ENCODE data around the gene AP3D1.

DNA sequence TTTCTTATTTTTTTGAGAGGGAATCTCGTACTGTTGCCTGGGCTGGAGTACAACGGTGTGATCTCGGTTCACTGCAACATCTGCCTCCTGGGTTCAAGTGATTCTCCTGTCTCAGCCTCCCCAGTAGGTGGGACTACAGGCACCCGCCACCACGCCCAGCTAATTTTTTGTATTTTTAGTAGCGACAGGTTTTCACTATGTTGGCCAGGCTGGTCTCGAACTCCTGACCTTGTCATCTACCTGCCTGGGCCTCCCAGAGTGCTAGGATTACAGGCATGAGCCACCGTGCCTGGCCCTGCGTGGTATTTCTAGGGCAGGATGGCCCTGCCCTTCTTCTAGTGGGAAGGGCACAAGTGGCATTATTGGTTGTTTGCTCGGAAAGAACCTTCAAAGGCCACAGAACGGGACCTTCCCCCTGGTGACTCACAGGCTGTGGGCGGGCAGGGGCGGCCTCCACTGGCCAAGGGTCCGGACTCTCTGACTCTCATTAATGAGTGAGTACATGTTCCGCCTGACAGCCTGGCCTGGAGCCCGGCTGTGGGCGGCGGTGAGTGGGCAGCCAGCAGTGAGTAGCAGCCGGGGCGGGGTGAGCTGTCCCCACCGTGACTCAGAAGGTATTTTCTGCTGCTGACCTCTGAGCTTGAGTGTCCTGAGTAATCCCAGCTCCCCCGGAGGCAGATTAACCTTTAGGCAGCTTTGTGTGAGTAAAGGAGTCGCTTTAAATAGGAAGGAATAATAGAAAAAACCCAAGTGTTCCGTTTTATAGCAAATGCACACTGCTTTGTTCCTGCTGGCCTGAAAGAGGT, 17.5 kb upstream of the AP3D1 start:
- TF ChIP-seq, protein P1, sequence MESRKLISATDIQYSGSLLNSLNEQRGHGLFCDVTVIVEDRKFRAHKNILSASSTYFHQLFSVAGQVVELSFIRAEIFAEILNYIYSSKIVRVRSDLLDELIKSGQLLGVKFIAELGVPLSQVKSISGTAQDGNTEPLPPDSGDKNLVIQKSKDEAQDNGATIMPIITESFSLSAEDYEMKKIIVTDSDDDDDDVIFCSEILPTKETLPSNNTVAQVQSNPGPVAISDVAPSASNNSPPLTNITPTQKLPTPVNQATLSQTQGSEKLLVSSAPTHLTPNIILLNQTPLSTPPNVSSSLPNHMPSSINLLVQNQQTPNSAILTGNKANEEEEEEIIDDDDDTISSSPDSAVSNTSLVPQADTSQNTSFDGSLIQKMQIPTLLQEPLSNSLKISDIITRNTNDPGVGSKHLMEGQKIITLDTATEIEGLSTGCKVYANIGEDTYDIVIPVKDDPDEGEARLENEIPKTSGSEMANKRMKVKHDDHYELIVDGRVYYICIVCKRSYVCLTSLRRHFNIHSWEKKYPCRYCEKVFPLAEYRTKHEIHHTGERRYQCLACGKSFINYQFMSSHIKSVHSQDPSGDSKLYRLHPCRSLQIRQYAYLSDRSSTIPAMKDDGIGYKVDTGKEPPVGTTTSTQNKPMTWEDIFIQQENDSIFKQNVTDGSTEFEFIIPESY (IDR thresholded peaks at IDR 0.05): peak; percentile 85
- TF ChIP-seq, protein P2, sequence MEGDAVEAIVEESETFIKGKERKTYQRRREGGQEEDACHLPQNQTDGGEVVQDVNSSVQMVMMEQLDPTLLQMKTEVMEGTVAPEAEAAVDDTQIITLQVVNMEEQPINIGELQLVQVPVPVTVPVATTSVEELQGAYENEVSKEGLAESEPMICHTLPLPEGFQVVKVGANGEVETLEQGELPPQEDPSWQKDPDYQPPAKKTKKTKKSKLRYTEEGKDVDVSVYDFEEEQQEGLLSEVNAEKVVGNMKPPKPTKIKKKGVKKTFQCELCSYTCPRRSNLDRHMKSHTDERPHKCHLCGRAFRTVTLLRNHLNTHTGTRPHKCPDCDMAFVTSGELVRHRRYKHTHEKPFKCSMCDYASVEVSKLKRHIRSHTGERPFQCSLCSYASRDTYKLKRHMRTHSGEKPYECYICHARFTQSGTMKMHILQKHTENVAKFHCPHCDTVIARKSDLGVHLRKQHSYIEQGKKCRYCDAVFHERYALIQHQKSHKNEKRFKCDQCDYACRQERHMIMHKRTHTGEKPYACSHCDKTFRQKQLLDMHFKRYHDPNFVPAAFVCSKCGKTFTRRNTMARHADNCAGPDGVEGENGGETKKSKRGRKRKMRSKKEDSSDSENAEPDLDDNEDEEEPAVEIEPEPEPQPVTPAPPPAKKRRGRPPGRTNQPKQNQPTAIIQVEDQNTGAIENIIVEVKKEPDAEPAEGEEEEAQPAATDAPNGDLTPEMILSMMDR (IDR thresholded peaks at IDR 0.05; ENCODE audit: low read depth, low read length, missing input control): no peak
- peak; percentile 53 to 58 for TF ChIP-seq RAD21 (IDR thresholded peaks at IDR 0.05)
